ENCODE measurements around the gene SUSD6.

- TF ChIP-seq CTCF (IDR thresholded peaks at IDR 0.05) (no peak), POLR2A (IDR thresholded peaks at IDR 0.05) (no peak)
Measured at GRCh38 chr14:69615496-69616407, 4.4 kb downstream of the SUSD6 start.

All from lower leg skin (tissue), 3 donors.